Measurements from ENCODE around the gene CIROP. TPM values are rescaled to one million over a fixed set of nuclear protein-coding genes. Genes with fewer than 3 reads are reported as not detected.

Gene CIROP
- total RNA-seq, 4 donors from 2014 or later, result 0.38 TPM; not detected in 3

DNA sequence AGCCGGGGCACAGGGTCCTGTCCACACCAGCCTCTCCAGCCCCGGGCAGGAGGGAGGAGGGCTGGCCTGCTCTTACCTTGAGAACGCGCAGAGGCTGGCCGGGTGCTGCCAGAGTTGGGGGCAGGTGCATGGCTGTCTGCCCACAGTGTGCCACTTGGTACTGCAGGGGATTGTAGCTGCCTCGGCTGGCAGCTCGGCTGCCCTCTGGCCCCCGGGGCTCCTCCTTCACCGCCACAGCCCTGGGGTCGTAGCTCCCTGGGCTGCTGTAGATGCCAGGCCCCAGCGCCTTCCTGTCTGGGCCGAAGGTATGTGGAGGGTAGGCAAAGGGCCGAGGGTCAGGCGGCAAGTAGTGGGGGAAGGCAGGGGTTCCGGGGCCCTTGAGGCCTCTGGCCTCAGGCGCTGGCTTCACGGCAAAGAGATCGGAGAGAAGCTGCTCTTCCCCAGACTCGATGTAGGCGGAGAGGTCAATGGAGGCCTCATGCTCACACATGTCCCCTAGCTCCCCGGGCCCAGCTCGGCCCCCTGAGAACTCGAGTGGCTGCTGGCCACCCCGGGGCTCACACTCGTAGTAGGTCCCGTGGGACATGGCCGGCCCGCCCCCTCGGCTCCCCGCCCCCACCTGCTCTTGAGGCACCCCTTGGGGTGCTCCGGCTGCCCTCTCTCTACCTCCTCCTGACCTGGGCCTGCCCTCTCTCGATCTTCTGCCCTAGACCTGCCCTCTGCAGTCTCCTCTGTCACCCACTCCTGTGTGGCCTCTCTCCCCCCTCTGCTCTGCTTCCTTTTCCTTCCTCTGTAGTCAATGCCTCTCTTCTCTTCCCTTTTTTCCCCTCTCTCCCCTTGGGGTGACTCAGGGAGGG, 13.9 kb upstream of the CIROP start, which contains the start of gene CEBPE:
TSS of gene CEBPE (minus strand) at position 750 of the 857 bp plus-strand sequence. CDS start at position 586, 164 bp downstream.
- no peak for DNase-seq
- H3K36me3 ChIP-seq, result no peaks in the 10 kb centered on the region
- intact Hi-C loops (cut with DNase I), result no loop called here
- H3K27ac ChIP-seq, result peak within 1 kb of the TSS in 1 of 4 donors; percentile 34
- TF ChIP-seq POLR2A (IDR thresholded peaks at IDR 0.05), result no peak
- TF ChIP-seq, protein P1, sequence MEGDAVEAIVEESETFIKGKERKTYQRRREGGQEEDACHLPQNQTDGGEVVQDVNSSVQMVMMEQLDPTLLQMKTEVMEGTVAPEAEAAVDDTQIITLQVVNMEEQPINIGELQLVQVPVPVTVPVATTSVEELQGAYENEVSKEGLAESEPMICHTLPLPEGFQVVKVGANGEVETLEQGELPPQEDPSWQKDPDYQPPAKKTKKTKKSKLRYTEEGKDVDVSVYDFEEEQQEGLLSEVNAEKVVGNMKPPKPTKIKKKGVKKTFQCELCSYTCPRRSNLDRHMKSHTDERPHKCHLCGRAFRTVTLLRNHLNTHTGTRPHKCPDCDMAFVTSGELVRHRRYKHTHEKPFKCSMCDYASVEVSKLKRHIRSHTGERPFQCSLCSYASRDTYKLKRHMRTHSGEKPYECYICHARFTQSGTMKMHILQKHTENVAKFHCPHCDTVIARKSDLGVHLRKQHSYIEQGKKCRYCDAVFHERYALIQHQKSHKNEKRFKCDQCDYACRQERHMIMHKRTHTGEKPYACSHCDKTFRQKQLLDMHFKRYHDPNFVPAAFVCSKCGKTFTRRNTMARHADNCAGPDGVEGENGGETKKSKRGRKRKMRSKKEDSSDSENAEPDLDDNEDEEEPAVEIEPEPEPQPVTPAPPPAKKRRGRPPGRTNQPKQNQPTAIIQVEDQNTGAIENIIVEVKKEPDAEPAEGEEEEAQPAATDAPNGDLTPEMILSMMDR (IDR thresholded peaks at IDR 0.05), result no peak
- WGBS, 2 donors, result 70 to 89% methylated on average over 9 to 14 of the region's 32 CpGs
- H3K9me3 ChIP-seq, result no peaks in the 10 kb centered on the region
- peaks cover 0 to 37% (median 16%) of the 10 kb centered on the region in 3 donors for H3K4me1 ChIP-seq
- no peak within 1 kb of the TSS for H3K4me3 ChIP-seq
- H3K27me3 ChIP-seq, result peaks cover 0 to 19% (median 0%) of the 10 kb centered on the region in 4 donors

DNA sequence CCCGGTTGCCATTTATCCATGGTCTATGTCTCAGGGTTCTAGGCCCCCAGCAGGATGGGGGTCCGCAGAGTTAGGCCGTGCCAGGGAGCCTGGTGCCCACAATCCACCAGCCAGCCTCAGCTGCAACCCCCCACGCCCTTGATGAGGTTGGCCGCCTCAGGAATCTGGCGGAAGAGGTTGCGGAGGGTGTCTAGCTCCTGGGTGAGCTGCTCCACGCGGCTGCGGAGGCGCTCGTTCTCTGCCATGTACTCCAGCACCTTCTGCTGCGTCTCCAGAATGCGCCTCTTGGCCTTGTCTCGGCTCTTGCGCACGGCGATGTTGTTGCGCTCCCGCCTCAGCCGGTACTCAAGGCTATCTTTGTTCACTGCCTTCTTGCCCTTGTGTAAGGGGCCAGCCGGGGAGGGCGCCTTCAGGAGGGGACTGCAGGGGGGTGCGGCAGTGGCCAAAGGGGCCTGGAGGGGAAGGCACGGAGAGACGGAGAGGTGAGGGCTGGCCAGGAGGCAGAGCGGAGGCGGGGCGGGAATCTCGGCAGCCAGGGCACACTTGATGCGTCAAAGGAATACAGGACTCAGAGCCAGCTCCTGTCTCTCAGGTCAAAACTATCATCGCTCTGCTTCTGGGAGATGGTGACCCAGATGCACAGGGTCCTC, 12.7 kb upstream of the CIROP start:
- 91 to 100% methylated on average over 1 to 5 of the region's 32 CpGs for WGBS, 2 donors
- no peak overlapping the region for H3K27ac ChIP-seq
- H3K9me3 ChIP-seq, result no peaks in the 10 kb centered on the region
- no peak for DNase-seq
- no peak overlapping the region for H3K4me3 ChIP-seq
- intact Hi-C loops (cut with DNase I), result no loop called here
- peaks cover 0 to 31% (median 0%) of the 10 kb centered on the region in 4 donors for H3K27me3 ChIP-seq
- H3K36me3 ChIP-seq, result no peaks in the 10 kb centered on the region
- H3K4me1 ChIP-seq, result peaks cover 0 to 32% (median 8%) of the 10 kb centered on the region in 3 donors
- TF ChIP-seq, protein P1 (IDR thresholded peaks at IDR 0.05), result no peak
- TF ChIP-seq POLR2A (IDR thresholded peaks at IDR 0.05), result no peak

DNA sequence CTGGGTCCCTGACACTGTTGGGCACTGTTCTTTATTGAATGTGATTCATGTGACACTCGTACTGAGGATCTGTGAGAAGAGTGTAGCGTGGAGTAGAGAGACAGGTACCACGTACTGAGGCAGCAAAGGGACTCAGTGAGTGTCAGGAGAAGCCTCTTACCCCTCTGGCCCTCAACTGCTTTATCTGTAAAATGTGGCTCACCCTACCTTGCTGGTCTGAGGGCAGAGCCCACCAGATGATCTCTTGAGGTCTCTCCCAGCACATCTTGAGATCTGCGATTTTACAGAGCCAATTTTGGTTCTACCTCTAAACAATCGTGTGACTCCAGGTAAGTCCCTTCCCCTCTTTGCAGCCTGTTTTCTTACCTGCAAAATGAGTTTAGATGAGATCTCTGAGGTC, 11.1 kb upstream of the CIROP start:
- TF ChIP-seq, protein P1 (IDR thresholded peaks at IDR 0.05), result no peak
- no peaks in the 10 kb centered on the region for H3K36me3 ChIP-seq
- no peak for DNase-seq
- 71 to 87% methylated on average over 5 of the region's 5 CpGs for WGBS, 2 donors
- peaks cover 0 to 23% (median under 1%) of the 10 kb centered on the region in 3 donors for H3K4me1 ChIP-seq
- no peak overlapping the region for H3K4me3 ChIP-seq
- intact Hi-C loops (cut with DNase I), result no loop called here
- no peak overlapping the region for H3K27ac ChIP-seq
- H3K27me3 ChIP-seq, result peaks cover 0 to 47% (median 0%) of the 10 kb centered on the region in 4 donors
- H3K9me3 ChIP-seq, result no peaks in the 10 kb centered on the region

DNA sequence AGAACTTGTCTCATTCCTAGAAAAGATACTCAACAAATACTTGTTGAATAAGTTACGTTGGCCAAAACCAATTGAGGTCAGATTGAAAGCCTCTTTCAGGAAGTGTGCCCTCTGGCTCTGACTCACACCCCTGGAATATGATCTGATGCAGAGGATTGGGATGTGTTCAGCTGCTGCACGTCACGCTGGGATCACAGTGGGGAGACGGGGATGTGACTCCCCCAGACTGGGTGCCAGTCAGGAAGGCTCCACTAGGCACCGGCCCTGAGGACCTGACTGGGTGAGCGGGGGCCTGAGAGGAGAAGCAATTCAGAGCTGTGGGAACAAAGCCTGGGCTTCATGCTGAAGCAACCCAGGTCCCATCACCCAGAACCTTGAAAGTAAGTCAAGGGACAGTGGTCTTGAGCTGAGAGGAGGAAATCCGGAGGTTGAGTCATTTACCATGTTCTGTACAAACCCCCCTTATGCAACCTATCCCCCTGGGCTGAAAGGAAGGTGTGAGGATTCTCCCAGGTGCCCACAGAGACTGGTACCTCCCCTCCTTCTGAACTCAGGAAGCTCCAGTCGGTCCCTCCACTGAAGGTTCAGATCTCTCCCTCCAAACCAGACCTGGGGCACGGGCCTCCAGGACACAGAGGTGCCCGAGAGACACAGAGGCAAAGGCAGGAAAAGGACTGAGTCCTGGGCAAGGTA, 10.4 kb upstream of the CIROP start:
- WGBS, 2 donors, result 8 to 20% methylated on average over 1 to 6 of the region's 10 CpGs
- no peaks in the 10 kb centered on the region for H3K9me3 ChIP-seq
- H3K4me1 ChIP-seq, result peaks cover 0 to 16% (median 0%) of the 10 kb centered on the region in 3 donors
- H3K36me3 ChIP-seq, result no peaks in the 10 kb centered on the region
- DNase-seq, result no peak
- intact Hi-C loops (cut with DNase I), result no loop called here
- peaks cover 0 to 50% (median 0%) of the 10 kb centered on the region in 4 donors for H3K27me3 ChIP-seq
- no peak overlapping the region for H3K4me3 ChIP-seq
- no peak for TF ChIP-seq POLR2A (IDR thresholded peaks at IDR 0.05)
- TF ChIP-seq, protein P1 (IDR thresholded peaks at IDR 0.05), result no peak
- H3K27ac ChIP-seq, result no peak overlapping the region
